IgD-negative memory B cell (primary cell): ENCODE results near the gene TMEM131L. TPM values are rescaled to one million over a fixed set of nuclear protein-coding genes. Genes with fewer than 3 reads are reported as not detected.
"Not testable (repeated sequence)": the region's sequence is repeated elsewhere in the genome, so short reads cannot be mapped to it uniquely, and the experiment has no call there.

Experiments
- H3K27ac Mint-ChIP-seq, 3 donors: one replicate each; pipeline ENCODE4 v1.8.0; 2020 to 2022; ENCODE audit warnings: mild to moderate bottlenecking in 3 of 3, mixed read lengths in 3 of 3, moderate library complexity in 1 of 3
- H3K27me3 Mint-ChIP-seq: one replicate; pipeline ENCODE4 v1.8.0; 2021; ENCODE audit warnings: mixed read lengths
- H3K36me3 Mint-ChIP-seq: one replicate; pipeline ENCODE4 v1.8.0; 2020; ENCODE audit warnings: mild to moderate bottlenecking, mixed read lengths
- H3K4me1 Mint-ChIP-seq, 3 donors: one replicate each; pipeline ENCODE4 v1.8.0; 2020 to 2022; ENCODE audit warnings: mixed read lengths in 3 of 3, mild to moderate bottlenecking in 1 of 3
- H3K4me3 Mint-ChIP-seq, 4 donors: one replicate each; pipeline ENCODE4 v1.8.0; 2020 to 2022; ENCODE audit warnings: mild to moderate bottlenecking in 4 of 4, mixed read lengths in 4 of 4, moderate library complexity in 3 of 4
- H3K9me3 Mint-ChIP-seq, 3 donors: one replicate each; pipeline ENCODE4 v1.8.0; 2020 to 2021; ENCODE audit warnings: mixed read lengths in 3 of 3, mild to moderate bottlenecking in 1 of 3
- polyA plus RNA-seq: library from polyadenylated mRNA; unstranded; fragments of 300-500 nt; fragmentation: Illumina TruSeq; gene quantifications from one replicate; pipeline ENCODE4 v1.2.3, GENCODE V29; 2021

Gene TMEM131L
- polyA plus RNA-seq, 1 donor from 2014 or later, result 48.4 TPM

DNA sequence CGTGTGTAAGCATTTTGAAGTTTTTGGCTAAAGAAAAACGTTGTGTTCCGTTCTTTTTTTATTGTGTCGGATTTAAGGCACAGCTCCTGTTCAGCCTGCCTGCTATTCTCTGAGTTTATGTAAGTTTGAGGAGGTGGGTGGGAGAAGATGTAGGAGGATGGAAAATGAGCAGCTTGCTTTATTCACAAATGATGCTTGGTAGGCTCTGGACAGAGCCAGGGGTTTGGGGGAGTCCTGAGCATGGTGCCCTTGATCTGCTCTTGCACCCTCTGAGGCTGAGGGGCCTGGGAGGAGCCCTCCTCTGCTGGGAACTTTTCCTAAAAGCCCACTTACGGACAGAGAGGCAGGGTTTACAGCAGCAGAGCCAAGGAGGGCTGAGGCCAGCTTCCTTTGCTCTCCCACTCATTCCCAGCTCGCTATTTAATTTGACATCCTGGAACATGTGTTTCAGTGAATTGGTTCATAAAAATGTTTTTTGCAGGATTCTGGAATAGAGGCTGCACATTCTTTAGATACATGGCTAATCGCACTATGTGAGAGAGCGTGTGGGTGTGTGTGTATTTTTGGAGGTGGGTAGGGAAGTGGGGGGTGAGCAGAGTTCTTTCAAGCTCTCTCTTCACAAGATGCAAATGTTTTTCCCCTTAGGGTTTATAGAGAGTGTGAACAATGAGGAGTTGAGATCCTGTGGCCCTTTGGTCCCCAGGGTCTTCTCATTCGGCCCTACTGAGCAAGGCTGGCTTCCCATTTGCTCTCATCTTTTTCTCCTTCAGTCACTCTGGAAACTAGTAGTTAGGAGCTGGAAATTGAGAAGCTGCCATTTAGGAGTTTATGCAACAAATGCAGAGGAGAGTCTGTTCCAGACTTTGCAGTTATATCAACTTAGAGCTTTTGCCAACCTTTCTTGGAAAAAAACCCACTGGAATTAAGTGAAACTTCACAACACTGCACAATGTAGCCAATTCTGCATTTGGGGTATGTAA lies 32.1 kb downstream of the TMEM131L start:
- Mint-ChIP-seq H3K4me3 (peak overlapping the region; percentile 58 to 94 (median 75)), H3K4me1 (peaks cover 75 to 87% (median 78%) of the 10 kb centered on the region in 3 donors), H3K27me3 (peaks cover 2% of the 10 kb centered on the region), H3K27ac (peak overlapping the region; percentile 74 to 93 (median 87)), H3K36me3 (peaks cover 9% of the 10 kb centered on the region), H3K9me3 (no peaks in the 10 kb centered on the region)

DNA sequence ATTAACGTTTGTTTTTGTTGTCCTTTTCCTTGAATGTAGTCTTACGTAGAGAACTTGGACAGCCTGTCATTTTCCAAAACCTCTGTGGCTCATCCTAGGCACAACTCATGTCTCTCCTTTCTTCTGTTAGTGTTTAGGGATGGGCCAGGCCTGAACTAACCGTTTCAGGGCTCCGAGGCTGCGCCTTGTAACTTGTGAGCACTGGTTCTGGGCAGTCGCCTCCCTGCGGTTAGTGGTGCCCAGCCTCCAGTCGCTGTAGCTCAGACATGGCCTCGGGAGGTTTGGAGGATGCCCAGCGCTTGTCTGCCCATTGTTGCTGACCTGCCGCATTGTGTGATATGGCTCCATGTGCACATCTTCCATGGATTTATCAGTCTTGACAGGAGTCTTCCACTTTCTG lies 32.8 kb downstream of the TMEM131L start:
- H3K4me1 Mint-ChIP-seq, result peaks cover 75 to 85% (median 76%) of the 10 kb centered on the region in 3 donors
- H3K27ac Mint-ChIP-seq, result peak overlapping the region in 2 of 3 donors; percentile 87 to 93
- peaks cover 9% of the 10 kb centered on the region for H3K36me3 Mint-ChIP-seq
- peaks cover 2% of the 10 kb centered on the region for H3K27me3 Mint-ChIP-seq
- H3K4me3 Mint-ChIP-seq, result peak overlapping the region in 3 of 4 donors; percentile 58 to 94 (median 83)
- no peaks in the 10 kb centered on the region for H3K9me3 Mint-ChIP-seq

DNA sequence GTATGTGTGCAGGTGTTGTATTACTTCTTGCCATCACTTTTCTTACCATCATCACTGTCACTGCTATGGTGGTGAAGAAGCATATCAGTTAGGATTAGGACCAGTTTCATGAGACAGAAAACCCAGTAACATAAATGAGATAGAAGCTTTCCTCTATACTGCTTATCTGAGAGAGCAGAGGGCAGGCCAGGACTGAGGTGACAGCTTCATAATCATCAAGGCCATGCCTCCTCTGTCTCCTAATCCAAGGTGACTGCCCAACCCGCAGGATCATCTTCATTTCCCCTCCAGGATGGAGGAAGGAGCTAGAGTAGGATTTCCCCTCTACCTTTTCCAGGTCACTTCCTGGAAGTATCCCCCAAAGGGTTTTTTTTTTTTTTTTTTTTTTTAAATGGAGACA lies 35.4 kb downstream of the TMEM131L start:
- Mint-ChIP-seq H3K36me3 (peaks cover 7% of the 10 kb centered on the region), H3K4me3 (peak overlapping the region in 1 of 4 donors; percentile 65), H3K9me3 (no peaks in the 10 kb centered on the region), H3K4me1 (peaks cover 61 to 73% (median 66%) of the 10 kb centered on the region in 3 donors), H3K27ac (peak overlapping the region in 1 of 3 donors; percentile 46), H3K27me3 (peaks cover 2% of the 10 kb centered on the region)

DNA sequence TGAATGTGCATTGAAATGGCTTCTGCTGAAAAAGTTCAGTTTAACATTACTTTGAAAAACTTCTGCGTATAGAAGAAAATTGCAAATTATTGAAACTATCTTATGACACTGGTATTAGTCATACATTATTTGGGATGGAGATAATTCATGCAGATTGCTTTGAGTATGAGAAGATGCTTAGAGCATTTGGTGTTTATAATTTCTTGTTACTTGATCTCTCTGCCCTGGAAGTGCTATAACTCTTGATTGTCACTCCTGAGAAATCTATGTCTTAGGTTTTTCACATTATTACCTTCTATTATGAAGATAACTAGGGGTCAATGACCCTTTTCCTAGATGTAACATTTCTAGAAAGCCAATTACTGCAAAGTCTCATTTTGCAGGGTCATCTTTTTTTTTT lies 36.4 kb downstream of the TMEM131L start:
- peaks cover 62 to 70% (median 67%) of the 10 kb centered on the region in 3 donors for H3K4me1 Mint-ChIP-seq
- no peaks in the 10 kb centered on the region for H3K9me3 Mint-ChIP-seq
- H3K36me3 Mint-ChIP-seq, result peaks cover 7% of the 10 kb centered on the region
- peak overlapping the region; percentile 12 to 48 (median 43) for H3K27ac Mint-ChIP-seq
- no peaks in the 10 kb centered on the region for H3K27me3 Mint-ChIP-seq
- peak overlapping the region in 2 of 4 donors; percentile 58 to 71 for H3K4me3 Mint-ChIP-seq

DNA sequence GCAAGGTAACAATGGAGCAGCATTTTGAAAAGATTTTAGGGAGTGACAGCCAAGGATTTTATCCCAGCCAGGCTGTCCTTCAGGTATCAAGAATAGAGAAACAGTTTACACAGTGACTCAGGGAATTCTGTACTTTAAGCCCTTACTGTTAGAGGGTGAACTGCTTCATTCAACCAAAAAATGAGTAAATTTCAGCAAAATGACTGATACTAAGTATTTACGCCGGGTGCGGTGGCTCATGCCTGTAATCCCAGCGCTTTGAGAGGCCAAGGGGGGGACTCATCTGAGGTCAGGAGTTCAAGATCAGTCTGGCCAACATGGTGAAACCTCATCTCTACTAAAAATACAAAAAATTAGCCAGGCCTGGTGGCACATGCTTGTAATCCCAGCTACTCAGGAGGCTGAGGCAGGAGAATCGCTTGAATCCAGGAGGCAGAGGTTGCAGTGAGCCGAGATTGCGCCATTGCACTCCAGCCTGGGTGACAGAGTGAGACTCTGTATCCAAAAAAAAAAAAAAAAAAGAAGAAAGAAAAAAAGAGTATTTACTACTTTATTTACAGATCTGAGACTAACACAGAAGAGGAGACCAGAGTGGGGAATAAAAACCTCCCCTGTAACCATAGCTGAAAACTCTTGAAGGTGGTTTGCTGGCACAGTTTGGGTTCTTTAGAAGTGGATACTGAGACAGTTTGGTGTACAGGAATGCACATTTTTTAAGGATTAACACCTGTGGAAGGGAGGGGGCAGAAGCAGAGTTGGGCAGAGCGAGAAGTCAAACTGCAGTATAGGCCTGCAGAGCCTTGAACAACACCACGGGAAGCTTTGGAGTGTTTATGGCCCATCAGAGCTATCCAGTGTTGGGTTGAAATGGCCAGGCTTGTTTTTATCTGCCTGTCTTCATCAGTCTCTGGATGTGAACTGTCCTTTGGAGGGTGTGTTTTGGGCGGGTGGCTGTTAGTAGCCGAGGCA lies 40.5 kb downstream of the TMEM131L start:
- Mint-ChIP-seq H3K9me3 (no peaks in the 10 kb centered on the region), H3K4me1 (peaks cover 46 to 62% (median 53%) of the 10 kb centered on the region in 3 donors), H3K36me3 (peaks cover 10% of the 10 kb centered on the region), H3K27me3 (no peaks in the 10 kb centered on the region), H3K27ac (peak overlapping the region in 2 of 3 donors; percentile 8 to 72), H3K4me3 (peak overlapping the region in 3 of 4 donors; percentile 0 to 61 (median 1))

DNA sequence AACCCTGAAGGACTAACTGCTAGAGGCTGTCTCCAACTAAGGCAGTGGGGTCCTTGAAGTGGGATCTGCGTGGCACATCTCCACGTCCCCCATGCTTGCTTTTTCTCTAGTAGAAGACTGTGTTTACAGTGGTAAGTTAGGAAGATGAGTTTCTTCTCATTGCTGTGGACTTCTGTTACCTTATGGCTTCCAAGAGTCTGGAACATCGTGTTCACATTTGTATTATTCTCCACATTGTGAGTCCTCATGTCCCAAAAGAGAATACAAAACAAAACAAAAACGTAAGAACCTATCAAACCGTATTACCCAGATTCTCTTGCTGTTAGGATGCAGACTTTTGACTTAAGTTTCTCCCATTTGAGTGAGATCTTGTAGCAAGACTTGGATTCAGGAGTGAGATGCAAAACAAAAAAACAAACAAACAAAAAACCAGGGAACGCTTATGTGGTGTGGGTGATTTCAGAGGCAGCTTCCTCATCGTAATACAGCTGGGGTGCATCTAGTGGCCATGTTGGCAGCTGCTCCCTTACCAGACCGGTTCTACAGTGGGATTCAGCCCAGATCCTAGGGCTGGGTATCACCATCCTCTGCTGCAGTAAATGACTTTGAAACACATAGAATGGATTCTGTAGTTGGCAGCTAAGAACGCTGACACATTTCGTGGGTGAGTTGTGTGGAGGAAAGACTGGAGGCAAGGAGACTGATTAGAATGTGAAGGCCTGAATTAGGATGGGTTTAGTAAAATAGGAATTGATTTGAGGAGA lies 41.3 kb downstream of the TMEM131L start:
- peak overlapping the region in 2 of 3 donors; percentile 8 to 84 for H3K27ac Mint-ChIP-seq

DNA sequence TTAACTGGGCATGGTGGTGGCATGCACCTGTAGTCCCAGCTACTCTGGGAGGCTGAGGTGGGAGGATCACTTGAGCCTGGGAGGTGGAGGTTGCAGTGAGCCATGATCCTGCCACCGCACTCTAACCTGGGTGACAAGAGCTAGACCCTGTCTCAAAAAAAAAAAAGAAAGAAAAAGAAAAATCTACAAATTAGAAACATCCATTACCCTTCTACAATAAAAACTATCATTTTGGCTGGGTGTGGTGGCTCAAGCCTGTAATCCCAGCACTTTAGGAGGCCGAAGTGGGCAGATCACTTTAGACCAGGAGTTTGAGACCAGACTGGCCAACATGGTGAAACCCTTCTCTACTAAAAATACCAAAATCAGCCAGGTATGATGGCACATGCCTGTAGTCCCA lies 43.1 kb downstream of the TMEM131L start:
- peak overlapping the region in 1 of 4 donors; percentile 39 for H3K4me3 Mint-ChIP-seq
- not testable (repeated sequence) for H3K27me3 Mint-ChIP-seq, H3K9me3 Mint-ChIP-seq
- peaks cover 50 to 67% (median 59%) of the 10 kb centered on the region in 3 donors for H3K4me1 Mint-ChIP-seq
- H3K27ac Mint-ChIP-seq, result peak overlapping the region in 1 of 3 donors; percentile 13
- H3K36me3 Mint-ChIP-seq, result peaks cover 11% of the 10 kb centered on the region

More for the DNA sequence above, 41.3 kb downstream of the TMEM131L start:
- Mint-ChIP-seq H3K27me3 (no peaks in the 10 kb centered on the region), H3K9me3 (no peaks in the 10 kb centered on the region), H3K36me3 (peaks cover 10% of the 10 kb centered on the region), H3K4me1 (peaks cover 47 to 64% (median 56%) of the 10 kb centered on the region in 3 donors), H3K4me3 (peak overlapping the region in 2 of 4 donors; percentile 0 to 61)

DNA sequence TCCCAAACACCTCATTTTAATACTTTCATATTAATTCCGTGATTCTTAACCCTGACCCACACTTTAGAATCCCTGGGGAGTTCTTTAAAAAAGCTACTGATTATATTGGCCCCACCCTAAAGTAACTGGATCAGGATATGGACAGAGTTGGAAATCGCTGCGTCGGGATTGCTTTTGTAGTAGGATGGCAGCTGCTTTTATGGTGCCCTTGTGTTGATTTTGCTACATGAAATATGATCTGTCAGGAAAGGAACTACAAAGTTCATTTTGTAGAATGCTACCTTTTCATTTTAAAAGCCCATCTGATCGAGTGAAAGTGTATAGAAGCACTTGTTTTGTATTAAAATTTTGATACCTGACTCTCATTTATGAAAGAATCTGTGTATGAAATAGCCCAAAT lies 43.6 kb downstream of the TMEM131L start:
- Mint-ChIP-seq H3K36me3 (peaks cover 11% of the 10 kb centered on the region), H3K9me3 (no peaks in the 10 kb centered on the region), H3K27me3 (no peaks in the 10 kb centered on the region), H3K27ac (peak overlapping the region; percentile 2 to 27 (median 13)), H3K4me3 (peak overlapping the region in 1 of 4 donors; percentile 45), H3K4me1 (peaks cover 51 to 67% (median 60%) of the 10 kb centered on the region in 3 donors)

DNA sequence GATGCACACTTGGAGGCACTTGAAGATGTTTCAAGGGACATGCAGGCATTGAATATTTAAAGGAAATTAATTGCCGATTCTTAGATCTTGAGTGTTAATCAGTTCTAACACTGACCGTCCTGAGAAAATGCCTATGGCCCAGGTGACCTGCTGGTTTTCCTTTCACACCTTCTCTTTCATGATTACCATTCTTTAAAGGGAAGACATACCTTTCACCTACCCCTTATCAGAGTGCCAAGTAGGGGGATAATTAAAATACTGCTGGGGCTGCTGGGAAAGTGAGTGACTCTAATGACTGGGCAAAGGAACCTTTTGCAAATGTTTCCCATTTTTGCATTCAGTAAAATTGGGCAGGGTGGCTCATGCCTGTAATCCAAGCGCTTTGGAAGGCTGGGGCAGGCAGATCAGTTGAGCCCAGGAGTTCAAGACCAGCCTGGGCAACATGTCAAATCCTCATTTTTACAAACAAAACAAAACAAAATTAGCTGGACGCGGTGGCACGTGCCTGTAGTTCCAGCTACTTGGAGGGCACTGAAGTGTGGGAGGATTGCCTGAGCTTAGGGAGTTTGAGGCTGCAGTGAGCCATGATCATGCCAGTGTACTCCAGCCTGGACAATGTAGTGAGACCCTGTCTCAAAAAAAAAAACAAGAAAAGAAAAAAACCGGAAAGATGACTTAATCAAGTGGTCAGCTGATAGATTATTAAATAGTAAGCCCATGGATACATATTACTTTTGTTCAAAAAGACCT lies 44.3 kb downstream of the TMEM131L start:
- Mint-ChIP-seq H3K36me3 (peaks cover 11% of the 10 kb centered on the region), H3K4me3 (peak overlapping the region in 2 of 4 donors; percentile 25 to 27), H3K27me3 (no peaks in the 10 kb centered on the region), H3K27ac (peak overlapping the region in 2 of 3 donors; percentile 27 to 84), H3K9me3 (no peaks in the 10 kb centered on the region), H3K4me1 (peaks cover 55 to 70% (median 65%) of the 10 kb centered on the region in 3 donors)

DNA sequence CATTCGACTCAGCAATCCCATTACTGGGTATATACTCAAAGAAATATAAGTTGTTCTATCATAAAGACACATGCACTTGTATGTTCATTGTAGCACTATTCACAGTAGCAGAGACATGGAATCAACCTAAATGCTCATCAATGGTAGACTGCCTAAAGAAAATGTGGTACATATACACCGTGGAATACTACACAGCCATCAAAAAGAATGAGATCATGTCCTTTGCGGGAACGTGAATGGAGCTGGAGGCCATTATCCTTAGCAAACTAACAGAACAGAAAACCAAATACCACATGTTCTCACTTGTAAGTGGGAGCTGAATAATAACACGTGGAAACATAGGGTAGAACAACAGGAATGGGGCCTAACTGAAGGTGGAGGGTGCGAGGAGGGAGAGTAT lies 44.9 kb downstream of the TMEM131L start:
- H3K9me3 Mint-ChIP-seq, result no peaks in the 10 kb centered on the region
- peak overlapping the region in 1 of 4 donors; percentile 40 for H3K4me3 Mint-ChIP-seq
- no peak overlapping the region for H3K27ac Mint-ChIP-seq
- peaks cover 11% of the 10 kb centered on the region for H3K36me3 Mint-ChIP-seq
- H3K27me3 Mint-ChIP-seq, result no peaks in the 10 kb centered on the region
- peaks cover 54 to 65% (median 60%) of the 10 kb centered on the region in 3 donors for H3K4me1 Mint-ChIP-seq

DNA sequence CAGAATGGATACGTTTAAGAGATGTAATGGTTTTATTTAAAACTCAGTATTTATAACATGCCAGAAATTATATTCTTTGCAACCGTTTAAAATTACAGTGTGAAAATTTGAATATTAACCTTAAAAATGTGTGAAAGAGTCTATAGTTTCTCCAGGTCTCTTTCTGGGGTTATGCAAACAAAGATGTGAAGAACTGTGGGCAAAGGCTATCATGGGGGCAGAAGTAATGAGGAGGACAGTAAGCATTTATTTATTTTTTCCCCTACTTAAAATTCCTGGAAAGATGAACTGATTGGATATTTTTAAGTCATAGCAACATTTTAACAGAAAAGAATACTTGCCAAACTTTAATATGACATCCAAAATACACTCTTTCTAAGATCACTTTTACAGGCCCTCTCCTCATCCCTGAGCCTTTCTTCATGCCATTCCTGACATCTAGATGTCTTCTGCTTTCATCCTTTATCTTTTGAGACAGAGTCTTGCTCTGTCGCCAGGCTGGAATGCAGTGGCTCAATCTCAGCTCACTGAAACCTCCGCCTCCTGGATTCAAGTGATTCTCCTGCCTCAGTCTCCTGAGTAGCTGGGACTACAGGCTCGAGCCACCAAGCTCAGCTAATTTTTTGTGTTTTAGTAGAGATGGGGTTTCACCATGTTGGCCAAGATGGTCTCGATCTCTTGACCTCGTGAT lies 46.1 kb downstream of the TMEM131L start:
- H3K9me3 Mint-ChIP-seq, result no peaks in the 10 kb centered on the region
- peak overlapping the region; percentile 56 to 88 (median 78) for H3K27ac Mint-ChIP-seq
- H3K4me1 Mint-ChIP-seq, result peaks cover 46 to 60% (median 53%) of the 10 kb centered on the region in 3 donors
- peak overlapping the region in 1 of 4 donors; percentile 49 for H3K4me3 Mint-ChIP-seq
- peaks cover 11% of the 10 kb centered on the region for H3K36me3 Mint-ChIP-seq
- H3K27me3 Mint-ChIP-seq, result no peaks in the 10 kb centered on the region

DNA sequence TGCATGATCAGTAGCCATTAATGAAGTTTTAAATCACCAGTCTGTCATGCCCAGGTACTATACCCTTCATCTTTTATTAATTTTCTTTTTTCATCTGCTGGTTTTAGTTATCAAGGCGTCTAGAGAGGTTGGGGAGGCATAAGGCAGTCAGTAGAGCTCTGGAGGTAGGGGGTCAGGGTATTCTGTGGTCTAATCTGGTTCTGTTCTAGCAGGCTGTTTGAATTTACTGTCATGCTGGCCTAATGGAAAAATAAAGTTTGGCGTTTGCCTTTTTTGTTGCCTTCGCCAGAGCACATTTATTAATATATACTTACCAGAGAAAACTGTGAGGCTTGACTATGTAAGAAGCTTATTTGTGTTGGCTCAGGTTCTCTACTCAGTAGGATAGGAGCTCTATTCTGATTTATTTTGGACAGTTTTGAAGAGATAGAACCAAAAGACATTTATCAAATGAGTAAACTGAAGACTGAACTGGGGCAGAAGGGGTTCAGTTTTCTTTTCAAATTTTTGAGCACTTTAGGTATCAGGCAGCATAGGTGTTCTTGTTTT lies 46.9 kb downstream of the TMEM131L start:
- peaks cover 11% of the 10 kb centered on the region for H3K36me3 Mint-ChIP-seq
- H3K27ac Mint-ChIP-seq, result peak overlapping the region; percentile 8 to 88 (median 78)
- H3K4me1 Mint-ChIP-seq, result peaks cover 50 to 60% (median 51%) of the 10 kb centered on the region in 3 donors
- H3K27me3 Mint-ChIP-seq, result no peaks in the 10 kb centered on the region
- H3K9me3 Mint-ChIP-seq, result no peaks in the 10 kb centered on the region
- H3K4me3 Mint-ChIP-seq, result peak overlapping the region in 1 of 4 donors; percentile 43
